ENCODE results near the gene TMCO4. TPM values are rescaled to one million over a fixed set of nuclear protein-coding genes. Genes with fewer than 3 reads are reported as not detected.
A peak's percentile ranks its signal among the peaks of the same experiment; 100 is the strongest.

Gene TMCO4
- total RNA-seq, 6 experiments from 2014 or later = 6.4 to 13.5 (median 9.8) TPM

DNA sequence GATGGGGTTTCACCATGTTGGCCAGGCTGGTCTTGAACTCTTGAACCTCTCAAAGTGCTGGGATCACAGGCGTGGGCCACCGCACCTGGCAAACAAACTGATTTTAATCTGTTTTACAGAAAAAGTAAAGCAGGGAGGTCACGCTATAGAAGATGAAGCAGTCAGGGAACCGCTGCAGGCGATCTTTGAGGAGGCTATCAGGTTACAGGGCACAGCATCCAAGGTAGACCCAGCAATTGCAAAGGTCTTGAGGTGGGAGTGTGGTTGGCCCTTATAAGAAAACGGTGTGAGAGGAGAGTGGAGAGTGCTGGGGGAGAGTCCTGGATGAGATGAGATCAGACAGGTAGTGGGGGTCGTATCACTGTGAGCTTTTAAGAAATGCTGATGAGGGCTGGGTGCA is 2.6 kb upstream of the TMCO4 start:
- Histone ChIP-seq H3K9me3 (no peaks in the 10 kb centered on the region), H3K4me1 (peaks cover 0 to 13% (median 3%) of the 10 kb centered on the region in 4 donors), H3K27ac (no peak overlapping the region), H3K36me3 (no peaks in the 10 kb centered on the region), H3K4me3 (no peak overlapping the region), H3K27me3 (no peaks in the 10 kb centered on the region)
- WGBS (ENCODE audit: insufficient coverage, low coverage, low lambda C conversion rate, missing lambda C conversion rate) = 76% methylated on average over 6 of the region's 7 CpGs
- ATAC-seq (no peak), DNase-seq (no peak)
- intact Hi-C loops (cut with DNase I) = no loop called here
- TF ChIP-seq CTCF (IDR thresholded peaks at IDR 0.05) (no peak), POLR2A (IDR thresholded peaks at IDR 0.05) (no peak)

GRCh38 chr1:19800076-19800804 is 524 bp upstream of the TMCO4 start:
- Histone ChIP-seq H3K4me3 (peak overlapping the region; percentile 63 to 75 (median 74)), H3K9me3 (no peaks in the 10 kb centered on the region), H3K36me3 (no peaks in the 10 kb centered on the region), H3K27ac (peak overlapping the region; percentile 81 to 89 (median 83)), H3K4me1 (peaks cover 0 to 13% (median 3%) of the 10 kb centered on the region in 4 donors), H3K27me3 (no peaks in the 10 kb centered on the region)
- TF ChIP-seq CTCF (IDR thresholded peaks at IDR 0.05) = no peak
- DNase-seq (peak; percentile 65 to 78 (median 71)), ATAC-seq (peak; percentile 59 to 68 (median 64))
- intact Hi-C loops (cut with DNase I) = no loop called here
- WGBS (ENCODE audit: insufficient coverage, low coverage, low lambda C conversion rate, missing lambda C conversion rate) = 26% methylated on average over 17 of the region's 33 CpGs

DNA sequence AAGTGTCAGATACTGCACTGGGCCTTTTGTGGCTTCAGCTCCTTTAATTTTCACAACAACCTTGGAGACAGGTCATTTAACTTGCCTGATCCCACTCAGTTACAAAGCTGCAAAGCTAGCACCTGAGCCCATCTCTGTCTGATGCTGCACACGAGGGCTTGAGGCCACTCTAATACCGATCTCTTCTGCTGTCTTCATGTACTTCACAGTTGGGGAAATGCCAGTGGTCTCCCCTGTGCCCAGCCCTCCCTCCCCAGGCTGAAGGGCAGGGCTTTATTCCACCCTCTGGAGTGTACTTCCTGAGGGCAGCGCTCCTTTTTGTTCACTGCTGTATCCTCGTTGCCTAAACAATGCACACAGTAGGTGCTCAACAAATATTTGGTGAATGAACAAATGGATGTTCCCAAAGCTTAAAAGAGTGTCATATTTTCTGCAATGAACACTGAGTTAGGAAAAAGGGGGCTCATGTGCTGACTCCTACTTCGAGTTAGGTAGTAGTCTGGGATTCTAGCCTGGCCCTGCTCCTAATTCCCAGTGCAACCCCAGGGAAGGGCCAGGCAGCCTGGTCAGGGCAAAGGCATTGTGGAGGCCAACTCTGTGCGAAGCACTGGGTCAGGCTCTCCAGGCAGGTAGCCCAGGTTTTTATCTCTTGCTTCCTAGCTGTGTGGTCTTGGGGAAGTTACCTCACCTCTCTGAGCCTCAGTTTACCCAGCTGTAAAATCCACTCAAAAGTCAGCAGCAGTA is 1.1 kb downstream of the TMCO4 start:
- no peak for TF ChIP-seq POLR2A (IDR thresholded peaks at IDR 0.05)
- no peak for TF ChIP-seq CTCF (IDR thresholded peaks at IDR 0.05)
- H3K27ac ChIP-seq = peak overlapping the region; percentile 81 to 89 (median 83)
- H3K27me3 ChIP-seq = no peaks in the 10 kb centered on the region
- intact Hi-C loops (cut with DNase I) = no loop called here
- H3K4me3 ChIP-seq = peak overlapping the region; percentile 63 to 75 (median 74)
- 54% methylated on average over 5 of the region's 6 CpGs for WGBS (ENCODE audit: insufficient coverage, low coverage, low lambda C conversion rate, missing lambda C conversion rate)
- H3K4me1 ChIP-seq = peaks cover 0 to 13% (median 3%) of the 10 kb centered on the region in 4 donors
- no peak for DNase-seq
- no peaks in the 10 kb centered on the region for H3K9me3 ChIP-seq
- ATAC-seq = peak; percentile 19 to 36 (median 28)
- H3K36me3 ChIP-seq = no peaks in the 10 kb centered on the region

GRCh38 chr1:19797827-19798226 is 1.9 kb downstream of the TMCO4 start:
- Histone ChIP-seq H3K36me3 (peaks cover 0 to under 1% (median 0%) of the 10 kb centered on the region in 4 donors), H3K27me3 (no peaks in the 10 kb centered on the region), H3K27ac (no peak overlapping the region), H3K4me3 (no peak overlapping the region), H3K4me1 (peaks cover 0 to 13% (median 3%) of the 10 kb centered on the region in 4 donors), H3K9me3 (no peaks in the 10 kb centered on the region)
- intact Hi-C loops (cut with DNase I) = no loop called here
- 61% methylated on average over 5 of the region's 5 CpGs for WGBS (ENCODE audit: insufficient coverage, low coverage, low lambda C conversion rate, missing lambda C conversion rate)
- ATAC-seq = no peak
- TF ChIP-seq CTCF (IDR thresholded peaks at IDR 0.05) = no peak
- TF ChIP-seq POLR2A (IDR thresholded peaks at IDR 0.05) = no peak
- no peak for DNase-seq

All from right lobe of liver (tissue), 6 donors.